HUES64 (cell line): ENCODE results near the gene HCN3.
A peak's percentile ranks its signal among the peaks of the same experiment; 100 is the strongest.

Experiments
- H3K27ac ChIP-seq: 2 replicates; pipeline ENCODE4 v1.7.0; 2013; ENCODE audit warnings: low read depth, low read length, inconsistent platforms
- H3K27me3 ChIP-seq: 2 replicates; pipeline ENCODE4 v1.6.1; 2013; ENCODE audit warnings: mild to moderate bottlenecking, low read length; ENCODE audit not compliant: insufficient read depth
- H3K36me3 ChIP-seq: 2 replicates; pipeline ENCODE4 v1.6.1; 2013; ENCODE audit warnings: mild to moderate bottlenecking, low read length; ENCODE audit not compliant: insufficient read depth
- H3K4me1 ChIP-seq: 2 replicates; pipeline ENCODE4 v1.6.1; 2013; ENCODE audit warnings: mild to moderate bottlenecking, low read length, moderate library complexity; ENCODE audit not compliant: insufficient read depth
- H3K4me3 ChIP-seq: 2 replicates; pipeline ENCODE4 v1.5.1; 2013; ENCODE audit warnings: mild to moderate bottlenecking, low read length, moderate library complexity
- H3K9ac ChIP-seq: 2 replicates; pipeline ENCODE4 v1.6.1; 2013; ENCODE audit warnings: mild to moderate bottlenecking, low read depth, low read length
- H3K9me3 ChIP-seq: 2 replicates; pipeline ENCODE4 v1.6.1; 2013; ENCODE audit warnings: low read depth, low read length; ENCODE audit not compliant: insufficient read depth
- WGBS: fragments of 150-250, 120-280 bp; methylation state at CpG from one replicate; pipeline ENCODE4 v1.1.7; 2013; ENCODE audit warnings: missing lambda C conversion rate; 5-methylcytosine and 5-hydroxymethylcytosine counted together

Gene HCN3

GRCh38 chr1:155254714-155255242 lies 22.5 kb upstream of the HCN3 start:
- H3K4me1 ChIP-seq = peaks cover 12% of the 10 kb centered on the region; the same call in 1 of the 2 replicates
- no peak overlapping the region for H3K27ac ChIP-seq
- peaks cover 21% of the 10 kb centered on the region for H3K36me3 ChIP-seq
- WGBS = 11% methylated on average over 35 of the region's 35 CpGs
- H3K9ac ChIP-seq = peak overlapping the region; percentile 23
- no peaks in the 10 kb centered on the region for H3K9me3 ChIP-seq
- H3K27me3 ChIP-seq = no peaks in the 10 kb centered on the region
- H3K4me3 ChIP-seq = peak overlapping the region; percentile 79

- H3K27ac ChIP-seq = no peak within 1 kb of the TSS
- H3K9me3 ChIP-seq = no peaks in the 10 kb centered on the region
- H3K9ac ChIP-seq = peak within 1 kb of the TSS; percentile 61
- peaks cover 12% of the 10 kb centered on the region; the same call in 1 of the 2 replicates for H3K4me1 ChIP-seq
- peaks cover 24% of the 10 kb centered on the region for H3K36me3 ChIP-seq
- 3% methylated on average over 45 of the region's 54 CpGs for WGBS
- peak within 1 kb of the TSS; percentile 79 for H3K4me3 ChIP-seq
- no peaks in the 10 kb centered on the region for H3K27me3 ChIP-seq
Measured at GRCh38 chr1:155255243-155256007, 21.8 kb upstream of the HCN3 start, which contains the start of gene ENTREP3. Gene ENTREP3 (minus strand): TSS chr1:155255483. CDS start chr1:155254877, 606 bp downstream.

GRCh38 chr1:155256058-155256852 lies 21.0 kb upstream of the HCN3 start:
- Histone ChIP-seq H3K4me1 (peaks cover 14% of the 10 kb centered on the region; the same call in 1 of the 2 replicates), H3K9me3 (no peaks in the 10 kb centered on the region)

GRCh38 chr1:155260276-155260675 lies 17.0 kb upstream of the HCN3 start:
- Histone ChIP-seq H3K27ac (no peak overlapping the region), H3K27me3 (no peaks in the 10 kb centered on the region), H3K4me3 (no peak overlapping the region), H3K4me1 (peaks cover 8% of the 10 kb centered on the region; the same call in 1 of the 2 replicates), H3K36me3 (peaks cover 50% of the 10 kb centered on the region), H3K9ac (no peak overlapping the region), H3K9me3 (no peaks in the 10 kb centered on the region)
- whole genome bisulfite sequencing = 94% methylated on average over 5 of the region's 5 CpGs

More at GRCh38 chr1:155256058-155256852, 21.0 kb upstream of the HCN3 start:
- Histone ChIP-seq H3K27me3 (no peaks in the 10 kb centered on the region), H3K36me3 (peaks cover 24% of the 10 kb centered on the region), H3K27ac (no peak overlapping the region), H3K9ac (peak overlapping the region; percentile 61; the same call in 1 of the 2 replicates), H3K4me3 (peak overlapping the region; percentile 79)
- 87% methylated on average over 20 of the region's 20 CpGs for WGBS

- peak overlapping the region; percentile 6; the same call in 1 of the 2 replicates for H3K27ac ChIP-seq
- H3K9ac ChIP-seq = peak overlapping the region; percentile 78
- peak overlapping the region; percentile 73 for H3K4me3 ChIP-seq
- H3K36me3 ChIP-seq = peaks cover 61% of the 10 kb centered on the region
- no peaks in the 10 kb centered on the region for H3K9me3 ChIP-seq
- H3K4me1 ChIP-seq = peaks cover 4% of the 10 kb centered on the region; the same call in 1 of the 2 replicates
- WGBS = 4% methylated on average over 9 of the region's 9 CpGs
- H3K27me3 ChIP-seq = no peaks in the 10 kb centered on the region
Measured at GRCh38 chr1:155261493-155261851, 15.8 kb upstream of the HCN3 start.

GRCh38 chr1:155261852-155262673 lies 15.2 kb upstream of the HCN3 start, which contains the start of gene SCAMP3:
Gene SCAMP3 (minus strand): TSS chr1:155262360. CDS start chr1:155262151, 209 bp downstream.
- Histone ChIP-seq H3K27me3 (no peaks in the 10 kb centered on the region), H3K4me3 (peak within 1 kb of the TSS; percentile 73), H3K9me3 (no peaks in the 10 kb centered on the region), H3K27ac (peak within 1 kb of the TSS; percentile 74; the same call in 1 of the 2 replicates), H3K36me3 (peaks cover 63% of the 10 kb centered on the region), H3K9ac (peak within 1 kb of the TSS; percentile 78), H3K4me1 (peaks cover 4% of the 10 kb centered on the region; the same call in 1 of the 2 replicates)
- WGBS = 1% methylated on average over 47 of the region's 47 CpGs

GRCh38 chr1:155263067-155263466 lies 14.2 kb upstream of the HCN3 start:
- Histone ChIP-seq H3K4me3 (no peak overlapping the region), H3K9ac (no peak overlapping the region), H3K27ac (no peak overlapping the region), H3K4me1 (peaks cover 4% of the 10 kb centered on the region; the same call in 1 of the 2 replicates), H3K36me3 (peaks cover 66% of the 10 kb centered on the region), H3K27me3 (no peaks in the 10 kb centered on the region), H3K9me3 (no peaks in the 10 kb centered on the region)
- WGBS = 95% methylated on average over 11 of the region's 11 CpGs

- no peak overlapping the region for H3K9ac ChIP-seq
- H3K4me1 ChIP-seq = no peaks in the 10 kb centered on the region
- H3K27me3 ChIP-seq = no peaks in the 10 kb centered on the region
- WGBS = 96% methylated on average over 6 of the region's 6 CpGs
- no peak overlapping the region for H3K4me3 ChIP-seq
- peaks cover 86% of the 10 kb centered on the region for H3K36me3 ChIP-seq
- no peak overlapping the region for H3K27ac ChIP-seq
- no peaks in the 10 kb centered on the region for H3K9me3 ChIP-seq
Measured at GRCh38 chr1:155266553-155266952, 10.7 kb upstream of the HCN3 start.

- Histone ChIP-seq H3K9me3 (no peaks in the 10 kb centered on the region), H3K4me3 (no peak overlapping the region), H3K4me1 (peaks cover 3% of the 10 kb centered on the region; the same call in 1 of the 2 replicates), H3K36me3 (peaks cover 89% of the 10 kb centered on the region), H3K27me3 (no peaks in the 10 kb centered on the region), H3K27ac (no peak overlapping the region), H3K9ac (no peak overlapping the region)
- 98% methylated on average over 2 of the region's 2 CpGs for WGBS
Measured at GRCh38 chr1:155267373-155267772, 9.9 kb upstream of the HCN3 start.

GRCh38 chr1:155268630-155269029 lies 8.6 kb upstream of the HCN3 start:
- Histone ChIP-seq H3K27ac (no peak overlapping the region), H3K9me3 (no peaks in the 10 kb centered on the region), H3K4me3 (no peak overlapping the region), H3K27me3 (no peaks in the 10 kb centered on the region), H3K9ac (no peak overlapping the region), H3K36me3 (peaks cover 78% of the 10 kb centered on the region), H3K4me1 (peaks cover 5% of the 10 kb centered on the region; the same call in 1 of the 2 replicates)
- WGBS = 95% methylated on average over 21 of the region's 21 CpGs
